DMS53 treated with DMSO at 0.1 percent for 48 hours (cell line): Measurements from ENCODE around the gene SRPRA.
A peak's percentile ranks its signal among the peaks of the same experiment; 100 is the strongest.
"Not testable (repeated sequence)": the region's sequence is repeated elsewhere in the genome, so short reads cannot be mapped to it uniquely, and the experiment has no call there.

Source experiments
- DNase-seq: peaks from one replicate; lab custom pipeline; 2025; ENCODE audit not compliant: unreplicated experiment; lab: John Stamatoyannopoulos, UW

SRPRA gene

DNA sequence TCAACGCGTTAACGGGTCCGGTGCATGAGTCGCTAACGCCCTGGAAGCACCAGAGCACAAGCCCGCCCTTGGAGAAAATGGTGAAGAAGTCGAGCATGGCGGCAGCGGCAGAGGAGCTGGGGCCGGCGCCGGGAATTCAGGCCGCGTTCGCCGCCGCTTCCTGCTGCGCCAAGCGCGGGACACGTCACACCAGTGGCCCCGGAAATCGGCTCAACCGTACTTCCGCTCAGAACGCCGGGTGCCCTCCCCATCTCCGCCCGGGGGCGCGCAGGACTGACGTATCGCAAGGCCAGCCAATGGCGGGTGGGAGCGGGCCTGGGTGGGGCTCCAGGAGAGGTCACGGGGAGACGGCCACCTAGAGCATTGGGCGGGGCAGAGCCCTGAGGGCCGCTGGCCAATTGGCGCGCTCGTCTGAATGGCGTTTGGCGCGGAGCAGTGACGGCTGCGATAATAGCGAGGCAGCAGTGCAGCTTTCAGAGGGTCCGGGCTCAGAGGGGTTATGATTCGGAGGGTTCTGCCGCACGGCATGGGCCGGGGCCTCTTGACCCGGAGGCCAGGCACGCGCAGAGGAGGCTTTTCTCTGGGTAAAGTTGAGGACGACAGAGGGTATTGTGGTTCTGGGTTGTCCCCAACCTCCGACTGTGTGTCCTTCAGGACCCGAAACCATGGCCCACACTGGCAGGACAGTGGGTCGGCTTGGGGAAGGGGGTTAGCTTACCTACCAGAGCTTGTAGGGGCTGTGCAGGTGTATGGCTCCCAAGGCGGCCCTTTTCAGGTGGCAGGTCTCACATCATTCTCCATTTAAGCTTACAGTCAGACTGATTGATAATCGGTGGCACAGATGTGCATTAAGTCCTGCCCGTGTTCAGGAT is at the start of gene SRPRA, which contains the start of gene FOXRED1:
TSS of gene SRPRA (minus strand) at position 188 of the 872 bp plus-strand sequence. CDS start at position 97, 91 bp downstream.
TSS of gene FOXRED1 (plus strand) at position 447 of the 872 bp plus-strand sequence. CDS start at position 500, 53 bp downstream.
- DNase-seq: peak; percentile 97

- DNase-seq: no peak
Observed at GRCh38 chr11:126317756-126318573, 49.3 kb upstream of the SRPRA start.

DNA sequence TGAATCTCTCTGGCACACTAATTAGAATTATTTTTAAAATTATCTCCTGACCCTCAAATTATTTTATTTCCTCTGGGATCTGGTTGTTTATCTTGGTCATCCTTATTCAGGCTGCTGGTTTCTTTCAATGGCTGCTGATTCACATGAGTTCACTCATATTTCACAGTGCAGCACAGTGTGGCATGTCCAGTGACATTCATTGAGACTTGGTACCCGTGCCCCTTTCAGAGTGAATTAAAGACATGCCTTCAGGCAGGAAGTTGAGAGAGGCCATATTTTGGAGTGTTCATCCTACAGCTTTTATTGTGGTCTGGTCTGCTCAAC is 48.7 kb upstream of the SRPRA start:
- no peak for DNase-seq

GRCh38 chr11:126313826-126314225 is 45.1 kb upstream of the SRPRA start:
- no peak for DNase-seq

GRCh38 chr11:126312961-126313360 is 44.3 kb upstream of the SRPRA start:
- no peak for DNase-seq

DNA sequence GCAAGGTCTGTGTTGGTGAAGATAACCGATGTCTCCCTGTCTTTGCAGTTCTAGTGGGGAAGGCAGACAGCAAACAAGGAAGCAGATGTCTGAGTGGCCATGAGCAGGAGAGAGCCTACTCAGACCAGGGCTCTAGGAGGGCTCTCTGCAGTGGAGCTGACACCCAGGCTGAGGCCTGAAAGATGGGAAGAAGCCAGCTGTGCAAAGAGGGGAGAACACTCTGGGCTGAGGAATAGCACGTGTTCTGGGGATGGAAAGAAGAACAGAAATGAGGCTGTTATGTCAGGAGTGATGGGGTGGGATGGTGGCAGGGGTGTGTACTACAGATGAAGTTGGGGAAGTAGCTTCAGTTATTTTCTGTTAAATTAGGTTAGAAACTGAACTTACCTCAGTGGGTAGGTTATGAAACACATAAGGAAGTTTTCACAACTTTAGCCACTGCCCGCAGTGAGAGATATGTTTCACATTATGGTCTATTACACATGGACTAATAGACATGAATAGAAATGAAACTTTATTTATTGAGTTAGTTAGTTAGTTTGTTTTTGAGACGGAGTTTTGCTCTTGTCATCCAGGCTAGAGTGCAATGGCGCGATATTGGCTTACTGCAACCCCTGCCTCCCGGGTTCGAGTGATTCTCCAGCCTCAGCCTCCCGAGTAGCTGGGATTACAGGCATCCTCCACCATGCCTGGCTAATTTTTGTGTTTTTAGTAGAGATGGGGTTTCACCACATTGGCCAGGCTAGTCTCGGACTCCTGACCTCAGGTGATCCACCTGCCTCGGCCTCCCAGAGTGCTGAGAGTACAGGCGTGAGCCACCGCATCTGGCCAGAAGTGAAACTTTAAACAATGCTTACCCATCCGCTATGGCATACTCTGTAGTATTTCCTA is 43.0 kb upstream of the SRPRA start:
- DNase-seq: no peak

- no peak for DNase-seq
Observed at GRCh38 chr11:126310992-126311310, 42.3 kb upstream of the SRPRA start.

GRCh38 chr11:126310200-126310991 is 41.7 kb upstream of the SRPRA start:
- DNase-seq: peak; percentile 36

DNA sequence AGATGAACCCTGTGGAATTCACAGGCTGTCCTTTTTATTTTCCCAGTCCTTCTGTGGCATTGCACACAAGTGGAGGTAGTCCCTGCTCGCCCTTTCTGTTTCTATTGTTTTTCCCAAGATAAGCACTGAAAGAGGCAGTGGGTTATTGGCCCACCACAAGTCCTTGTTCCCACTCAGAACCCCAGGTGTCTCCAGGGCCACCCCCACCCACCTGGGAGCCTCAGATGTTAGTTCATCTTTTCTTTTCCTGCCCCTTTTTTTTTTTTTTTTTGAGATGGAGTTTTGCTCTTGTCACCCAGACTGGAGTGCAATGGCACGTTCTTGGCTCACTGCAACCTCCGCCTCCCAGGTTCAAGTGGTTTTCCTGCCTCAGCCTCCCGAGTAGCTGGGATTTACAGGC is 40.1 kb upstream of the SRPRA start:
- not testable (repeated sequence) for DNase-seq

DNA sequence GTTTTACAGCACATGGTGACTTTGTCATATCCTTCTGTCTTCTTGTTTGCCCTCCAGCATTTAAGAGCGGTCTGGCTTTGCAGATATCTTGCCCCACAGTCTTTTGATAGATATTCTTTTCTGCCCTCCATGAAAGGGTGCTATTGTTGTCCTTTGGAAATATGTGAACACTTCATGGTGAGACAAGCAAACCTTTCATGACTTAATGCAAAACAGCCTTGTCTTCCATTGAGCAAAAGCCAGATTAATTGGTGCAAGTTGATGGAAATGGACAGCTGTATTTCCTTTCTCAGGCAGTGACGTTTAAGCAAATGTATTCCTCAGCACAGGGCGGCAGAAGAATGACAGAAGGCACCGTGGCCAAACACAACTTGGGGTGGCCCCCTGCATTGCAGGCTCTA is 39.6 kb upstream of the SRPRA start:
- no peak for DNase-seq

DNA sequence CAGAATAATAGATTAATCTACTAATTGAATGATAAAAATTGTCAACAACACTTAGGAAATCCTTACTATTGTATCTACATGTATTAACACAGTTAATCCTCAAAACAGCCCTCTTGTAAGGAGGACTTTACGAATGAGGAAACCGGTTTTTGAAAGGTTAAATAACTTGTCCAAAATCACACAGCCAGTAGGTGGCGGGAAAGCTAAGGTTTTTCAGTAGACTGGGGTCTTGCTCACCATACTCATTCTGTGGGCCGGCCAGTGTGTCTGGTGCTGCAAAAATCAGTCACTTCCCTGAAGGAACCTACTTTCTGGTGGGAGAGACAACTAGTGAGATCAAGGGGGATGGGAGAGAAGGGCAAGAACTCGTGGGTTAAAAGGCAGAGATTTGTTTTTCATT is 39.0 kb upstream of the SRPRA start:
- DNase-seq: no peak

- DNase-seq: no peak
Observed at GRCh38 chr11:126305699-126306098, 37.0 kb upstream of the SRPRA start.

GRCh38 chr11:126304457-126305075 is 35.9 kb upstream of the SRPRA start:
- DNase-seq: peak; percentile 82

- DNase-seq: peak; percentile 89
Observed at GRCh38 chr11:126303623-126304456, 35.1 kb upstream of the SRPRA start, which contains the start of gene DCPS. Gene DCPS (plus strand): TSS chr11:126304060. CDS start chr11:126304081, 21 bp downstream.

DNA sequence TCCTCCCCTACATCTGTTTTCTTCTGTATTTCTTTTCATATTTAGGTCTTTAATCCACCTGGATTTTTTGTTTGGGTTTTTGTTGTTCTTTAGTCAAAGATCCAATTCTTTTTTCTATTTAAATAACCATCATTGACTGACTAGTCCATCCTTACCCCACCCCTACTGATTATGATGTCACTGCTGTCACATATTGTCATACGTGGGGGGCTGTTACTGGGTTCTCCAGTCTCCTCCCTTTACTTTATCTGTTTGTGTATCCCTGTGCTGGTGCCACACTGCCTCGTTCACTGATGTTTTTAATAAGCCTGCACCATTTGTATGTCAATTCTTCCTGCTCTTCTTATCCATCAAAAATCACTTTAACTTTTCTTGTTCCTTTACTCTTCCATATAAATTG is 28.3 kb upstream of the SRPRA start:
- no peak for DNase-seq

- DNase-seq: no peak
Observed at GRCh38 chr11:126293726-126294125, 25.0 kb upstream of the SRPRA start.

GRCh38 chr11:126290887-126291286 is 22.2 kb upstream of the SRPRA start:
- DNase-seq: no peak

- DNase-seq: no peak
Observed at GRCh38 chr11:126288237-126288636, 19.5 kb upstream of the SRPRA start.

DNA sequence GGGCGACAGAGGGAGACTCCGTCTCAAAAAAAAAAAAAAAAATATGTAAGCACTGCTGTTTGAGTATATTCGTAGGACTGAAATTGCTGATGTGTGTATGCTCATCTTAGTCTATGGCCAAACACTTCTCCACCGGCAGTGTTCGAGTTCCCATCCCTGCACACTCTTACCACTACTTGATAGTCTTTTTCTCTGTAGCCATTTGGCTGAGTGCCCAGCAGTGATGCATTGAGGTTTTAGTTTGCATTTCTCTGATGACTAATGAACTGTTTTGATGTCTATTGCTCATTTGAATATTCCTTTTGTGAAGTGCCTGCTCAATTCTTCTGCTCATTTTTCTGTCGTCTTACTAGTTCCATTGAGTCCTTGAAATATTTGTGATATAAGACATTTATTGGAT is 16.1 kb upstream of the SRPRA start:
- DNase-seq: peak; percentile 78
